Activated gamma-delta T cell treated with Interleukin-2 at 50 U/mL for 16 hours (primary cell): Measurements from ENCODE around the gene TRHDE.
"Not testable (repeated sequence)": the region's sequence is repeated elsewhere in the genome, so short reads cannot be mapped to it uniquely, and the experiment has no call there.

Experiments
- DNase-seq: peaks from one replicate; pipeline ENCODE4 v3.0.0-alpha.2; 2020

TRHDE gene

DNA sequence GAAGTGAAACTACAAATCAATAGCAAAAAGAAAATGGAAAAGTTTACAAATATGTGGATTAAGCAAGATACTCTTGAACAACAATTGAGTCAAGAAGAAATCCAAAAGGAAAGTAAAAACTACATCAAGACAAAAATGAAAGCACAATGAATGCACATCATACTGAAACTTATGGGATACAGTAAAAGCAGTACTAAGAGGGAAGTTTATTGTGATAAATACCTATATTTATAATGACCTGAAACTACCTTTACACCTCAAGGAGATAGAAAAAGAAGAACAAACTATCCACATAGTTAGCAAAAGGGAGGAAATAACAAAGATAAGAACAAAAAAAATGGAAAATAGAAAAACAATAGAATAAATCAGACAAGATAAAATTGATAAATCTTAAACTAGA is 375.0 kb downstream of the TRHDE start:
- no peak for DNase-seq

DNA sequence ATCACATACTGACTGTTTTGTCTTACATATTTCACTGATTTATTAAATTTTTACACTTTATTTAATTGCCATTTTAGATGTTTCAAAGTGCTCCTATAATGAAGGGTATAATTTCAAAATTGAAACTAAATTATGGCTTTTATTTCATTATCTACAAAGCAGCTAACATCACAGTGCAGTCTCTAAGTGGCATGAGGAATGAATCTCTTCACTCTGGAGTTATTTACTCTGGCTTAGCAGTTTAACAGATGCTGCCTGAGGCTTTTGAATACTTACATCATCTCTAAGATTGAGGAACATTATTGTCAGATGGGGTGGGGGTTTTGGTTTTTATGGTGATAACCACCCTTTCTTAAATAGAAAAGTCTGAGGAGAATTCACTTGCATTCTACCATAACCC is 386.4 kb downstream of the TRHDE start:
- no peak for DNase-seq

DNA sequence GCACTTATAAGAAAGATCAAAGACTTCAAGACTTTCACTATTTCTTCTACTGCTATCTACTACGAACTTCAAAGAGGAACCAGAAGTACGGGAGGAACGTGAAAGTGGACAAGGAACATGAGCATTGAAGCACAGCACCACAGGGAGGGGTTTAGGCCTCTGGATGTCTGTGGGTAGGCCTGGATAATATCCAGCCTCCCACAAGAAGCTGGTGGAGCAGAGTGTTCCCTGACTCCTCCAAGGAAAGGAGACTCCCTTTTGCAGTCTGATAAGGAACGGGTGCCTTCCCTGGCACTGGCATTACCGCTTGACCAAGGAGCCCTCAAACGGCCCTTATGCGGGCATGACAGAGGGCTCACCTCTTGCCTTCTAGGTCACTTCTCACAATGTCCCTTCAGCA is 388.0 kb downstream of the TRHDE start:
- not testable (repeated sequence) for DNase-seq

DNA sequence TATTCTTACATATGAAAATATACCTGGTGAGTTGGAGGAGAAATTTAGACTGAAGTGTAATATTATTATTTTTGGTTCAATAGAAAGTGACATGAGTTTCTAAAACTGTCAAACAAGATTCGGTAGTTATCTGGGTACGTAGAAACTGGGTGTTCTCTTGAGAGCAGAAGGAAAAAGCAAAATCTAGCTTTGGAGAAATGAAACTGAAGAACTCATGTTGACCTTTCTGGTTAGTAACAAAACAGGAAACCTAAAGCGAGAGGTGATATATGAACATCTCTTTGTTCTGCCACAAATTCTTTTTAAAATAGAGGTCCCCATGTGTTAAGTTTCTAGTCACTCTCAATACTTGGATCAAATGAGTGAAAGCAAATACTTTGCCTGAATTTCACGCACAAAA is 401.7 kb downstream of the TRHDE start:
- no peak for DNase-seq

DNA sequence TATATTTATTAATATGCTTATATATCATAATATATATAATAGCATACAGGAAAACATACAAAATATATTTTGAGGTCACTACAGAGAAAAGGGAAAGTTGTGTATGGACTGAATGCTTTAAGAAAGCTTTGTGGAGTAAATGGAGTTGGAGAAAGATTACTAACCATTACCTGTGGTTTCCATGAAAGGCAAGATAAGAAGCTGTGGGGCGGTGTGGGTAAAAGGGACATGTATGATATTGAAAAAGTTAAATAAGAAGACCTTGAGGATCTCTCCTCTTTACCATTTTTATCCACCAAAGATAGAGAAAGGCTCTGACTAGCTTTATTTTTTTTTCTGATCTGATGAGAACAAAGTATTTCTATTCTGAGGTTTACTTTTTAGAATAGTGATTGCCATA is 404.4 kb downstream of the TRHDE start:
- DNase-seq: no peak

DNA sequence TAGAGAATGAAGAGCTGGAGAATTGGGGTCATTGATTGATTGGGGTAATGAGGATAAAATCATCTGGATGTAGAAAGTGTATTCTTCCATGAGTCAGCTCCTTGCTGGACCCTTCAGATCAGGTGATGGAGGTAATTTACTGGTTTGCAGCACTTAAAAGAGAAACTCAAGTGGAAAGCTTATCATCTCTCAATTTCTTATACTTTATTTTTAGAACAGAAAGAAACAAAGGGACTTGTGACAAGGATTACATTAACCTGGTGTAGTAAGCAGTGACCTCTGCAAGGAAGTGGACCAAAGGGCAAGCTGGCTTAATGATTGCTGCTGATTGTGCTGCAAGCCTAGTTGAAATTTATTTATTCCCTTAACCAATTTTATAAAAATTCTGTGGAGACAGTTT is 405.0 kb downstream of the TRHDE start:
- no peak for DNase-seq

DNA sequence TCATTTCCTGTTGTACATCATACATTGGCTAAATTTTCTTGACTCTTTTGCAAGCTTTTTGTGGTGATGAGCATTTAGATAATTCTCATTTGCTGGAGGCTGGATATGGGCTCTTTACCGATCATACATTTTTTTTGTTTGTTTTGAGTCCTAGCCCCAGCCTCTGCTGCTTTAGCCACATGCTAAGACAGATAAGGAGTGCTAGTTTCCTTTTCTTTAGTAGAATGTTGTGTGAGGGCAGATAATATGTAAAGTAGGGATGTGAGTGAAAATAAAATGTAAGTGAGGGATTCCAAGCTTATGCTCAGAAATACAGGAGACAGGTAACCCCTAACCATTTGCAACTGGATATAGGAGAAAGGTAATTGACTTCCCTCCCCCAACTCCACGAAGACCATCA is 405.7 kb downstream of the TRHDE start:
- DNase-seq: no peak

DNA sequence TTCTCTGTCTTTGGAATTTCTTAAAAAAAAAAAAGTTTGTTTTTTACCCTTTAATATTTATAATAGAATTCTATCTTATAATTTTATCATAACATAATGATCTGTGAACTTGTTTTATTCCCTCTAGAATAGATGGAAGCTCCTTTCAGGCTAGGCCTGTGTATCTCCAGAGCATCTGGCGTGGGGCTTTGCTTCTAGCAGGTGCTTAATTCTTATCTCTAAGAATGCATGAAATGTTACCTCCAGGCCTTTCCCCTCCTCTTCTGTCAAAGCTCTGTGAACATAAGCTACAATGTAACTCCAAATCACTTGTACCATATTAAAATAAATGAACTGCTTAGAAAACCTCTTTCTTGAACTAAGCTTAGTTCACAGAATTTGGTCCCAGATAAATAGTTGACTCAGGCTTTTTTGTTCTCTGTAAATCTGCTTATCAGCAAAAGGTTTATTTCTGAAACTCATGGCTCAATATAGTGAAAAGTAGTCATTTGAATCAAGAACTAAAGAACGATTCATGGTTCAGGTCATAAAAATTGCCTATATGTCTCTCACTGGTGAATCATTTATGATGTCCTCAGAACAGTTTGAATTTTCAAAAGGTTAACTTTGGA is 407.1 kb downstream of the TRHDE start:
- DNase-seq: no peak

DNA sequence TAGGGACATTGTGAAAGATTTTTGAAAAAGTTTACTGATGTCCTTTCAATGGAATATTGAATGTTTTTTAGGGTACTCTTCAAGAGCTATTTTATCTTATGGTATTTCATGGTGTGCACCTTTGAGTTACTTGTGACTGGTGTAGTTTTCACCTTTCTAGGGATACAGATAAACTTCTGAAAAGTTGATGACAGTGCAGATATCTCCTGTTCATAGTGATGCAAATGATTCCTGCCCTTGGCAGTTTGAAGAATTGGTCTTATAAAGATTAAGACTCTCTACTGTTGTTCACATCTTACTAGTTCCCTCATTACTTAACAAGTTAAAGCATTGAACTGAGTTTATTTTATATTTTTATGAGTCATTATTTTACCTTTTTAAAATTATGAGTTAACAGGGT is 408.9 kb downstream of the TRHDE start:
- no peak for DNase-seq

DNA sequence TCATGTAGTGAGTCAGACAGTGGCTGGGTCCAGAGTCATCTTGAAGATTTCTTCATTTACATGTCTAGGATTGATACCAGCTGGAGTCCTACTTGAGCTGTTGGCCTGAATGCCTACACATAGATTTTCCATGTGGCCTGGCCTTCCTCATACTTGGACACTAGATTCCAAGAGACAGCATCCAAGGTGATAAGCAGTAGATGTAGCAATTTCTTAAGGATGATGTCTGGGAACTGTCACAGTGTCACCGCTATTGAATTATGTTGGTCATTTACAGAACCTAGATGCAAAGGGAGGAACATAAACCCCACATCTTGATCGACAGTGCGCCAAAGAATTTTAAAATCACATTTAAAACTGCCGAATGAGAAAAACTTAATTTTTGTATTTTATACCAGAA is 412.3 kb downstream of the TRHDE start:
- DNase-seq: no peak

DNA sequence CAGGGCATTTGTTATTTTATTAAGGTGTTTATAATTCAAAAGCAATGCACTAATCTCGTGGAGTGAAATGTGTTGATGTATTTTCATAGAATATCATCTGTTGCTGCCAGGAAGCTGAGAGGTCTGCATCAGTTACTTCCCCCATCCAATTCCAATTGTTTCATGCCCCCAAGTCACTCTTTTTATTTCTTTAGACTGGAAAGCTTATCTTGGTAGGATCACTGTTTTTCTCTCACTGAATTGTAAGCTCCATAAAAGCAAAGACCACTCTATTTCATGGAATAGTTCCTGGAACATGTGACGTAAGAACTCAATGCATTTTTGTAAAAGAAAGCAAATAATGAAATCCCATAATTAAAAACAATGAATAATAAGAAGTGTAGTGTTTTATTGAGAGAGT is 420.2 kb downstream of the TRHDE start:
- DNase-seq: no peak

DNA sequence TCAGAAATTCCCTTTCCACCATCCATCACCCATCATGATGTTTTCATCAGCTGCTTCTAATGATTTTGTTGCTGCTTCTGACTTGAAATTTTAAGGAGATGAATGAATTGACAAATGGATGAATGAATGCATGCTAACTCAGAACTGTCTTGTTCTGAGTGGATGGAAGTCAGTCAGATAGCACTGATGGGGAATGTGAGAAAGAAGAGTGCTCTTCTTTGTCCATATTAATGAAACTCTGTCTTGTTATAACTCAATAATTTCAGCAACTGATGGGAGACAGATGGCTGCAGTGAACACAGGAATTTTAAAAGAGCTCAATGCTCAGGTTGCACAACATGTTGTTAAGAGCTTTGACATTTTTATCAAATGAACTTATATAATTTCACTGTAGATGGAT is 422.0 kb downstream of the TRHDE start:
- no peak for DNase-seq

DNA sequence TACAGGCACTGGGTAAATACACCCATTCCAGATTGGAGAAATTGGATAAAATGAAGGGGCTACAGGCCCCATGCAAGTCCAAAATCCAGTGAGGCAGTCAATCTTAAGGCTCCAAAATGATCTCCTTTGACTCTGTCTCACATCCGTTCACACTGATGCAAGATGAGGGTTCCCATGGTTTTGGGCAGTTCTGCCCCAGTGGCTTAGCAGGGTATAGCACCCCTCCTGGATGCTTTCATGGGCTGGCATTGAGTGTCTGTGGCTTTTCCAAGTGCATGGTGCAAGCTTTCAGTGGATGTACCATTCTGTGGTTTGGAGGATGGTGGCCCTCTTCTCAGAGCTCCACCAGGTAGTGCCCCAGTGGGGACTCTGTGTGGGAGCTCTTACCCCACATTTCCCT is 427.2 kb downstream of the TRHDE start:
- DNase-seq: no peak

DNA sequence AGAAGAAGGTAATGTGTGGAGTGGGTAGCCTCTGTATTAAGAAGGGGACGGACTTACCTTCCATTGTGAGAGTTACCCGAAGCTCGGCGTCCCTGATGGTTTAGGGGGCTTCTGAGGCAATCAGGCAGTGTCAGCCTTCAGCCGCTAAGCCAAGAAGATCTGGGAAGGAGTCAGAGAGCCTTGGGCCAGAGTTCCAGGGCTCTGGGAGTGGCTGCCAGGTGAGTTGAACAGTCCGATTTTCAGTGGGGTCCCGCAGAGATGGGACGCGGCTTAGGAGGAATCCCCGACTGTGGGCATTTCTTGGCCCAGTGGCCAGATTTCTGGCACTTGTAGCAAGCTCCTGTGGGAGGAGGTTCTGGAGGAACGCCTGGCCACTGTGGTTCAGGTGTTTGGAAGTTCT is 439.9 kb downstream of the TRHDE start:
- DNase-seq: not testable (repeated sequence)

DNA sequence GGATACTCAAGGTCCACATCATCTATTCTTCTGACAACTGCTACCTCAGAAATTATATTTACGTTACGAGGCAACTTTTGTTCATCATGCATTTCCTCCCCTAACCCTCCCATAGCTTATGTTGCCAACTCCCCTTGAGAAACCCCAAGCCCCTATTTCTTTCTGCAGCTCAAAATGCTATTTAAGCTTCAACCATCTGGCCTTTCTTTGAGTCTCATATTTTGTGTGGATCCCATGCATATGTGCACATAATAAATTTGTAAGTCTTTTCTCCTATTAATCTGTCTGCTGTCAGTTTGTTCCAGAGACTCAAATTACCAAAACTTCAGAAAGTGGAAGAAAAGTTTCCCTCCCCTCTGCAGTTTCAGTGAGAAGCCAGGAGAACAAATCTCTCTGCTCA is 444.1 kb downstream of the TRHDE start:
- DNase-seq: no peak

DNA sequence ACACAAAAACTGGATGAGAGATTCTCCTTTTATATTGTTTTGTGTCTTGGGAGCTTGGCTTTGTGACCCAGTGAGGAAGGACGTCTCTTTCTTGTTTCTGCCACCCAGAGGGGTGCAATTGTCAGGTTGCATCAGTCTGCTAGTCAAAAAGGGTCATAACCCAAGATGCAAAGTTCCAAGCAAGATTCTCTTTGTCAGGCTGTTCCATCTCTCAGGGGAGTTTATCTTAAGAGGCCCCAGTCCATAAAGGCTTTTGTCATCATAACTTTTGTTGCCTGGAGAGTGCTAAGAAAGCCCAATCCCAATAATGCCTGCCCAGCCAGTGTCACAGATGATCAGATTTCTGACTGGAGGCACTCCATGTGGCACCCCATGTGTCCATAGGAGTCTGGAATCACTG is 444.9 kb downstream of the TRHDE start:
- no peak for DNase-seq
